Measurements from ENCODE around the gene TCEAL2.
"Not testable (repeated sequence)": the region's sequence is repeated elsewhere in the genome, so short reads cannot be mapped to it uniquely, and the experiment has no call there.

The TCEAL2 gene

DNA sequence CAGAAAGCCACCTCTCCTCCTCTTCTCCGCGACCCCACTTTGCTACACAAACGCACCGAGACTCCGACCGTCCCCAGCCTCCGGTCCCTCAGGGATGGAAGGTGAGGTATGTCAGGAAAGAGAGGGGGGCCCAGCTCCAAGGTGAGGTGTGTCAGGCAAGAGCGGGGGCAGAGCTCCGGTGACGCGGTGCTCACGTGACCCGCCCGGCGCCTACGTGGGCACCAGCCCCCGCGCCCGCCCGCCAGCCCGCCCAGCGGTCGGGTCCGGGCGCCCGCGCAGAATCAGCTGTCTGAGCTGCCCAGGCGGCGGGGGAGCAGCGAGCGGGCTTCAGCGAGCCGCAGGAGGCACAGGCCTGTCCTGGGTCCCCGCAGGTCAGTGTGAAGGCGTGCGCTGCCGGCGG is at the start of gene TCEAL2:
TSS of gene TCEAL2 (plus strand) at position 244 of the 400 bp plus-strand sequence. CDS start 1,152 bp downstream, outside the sequence.
- peak within 1 kb of the TSS; percentile 33 for H3K4me3 ChIP-seq (ENCODE audit: low read depth, low read length)
- in situ Hi-C loops (cut with HindIII; ENCODE audit: low sequenced_read_pairs); DNase-seq (ENCODE audit: low read depth): not testable (repeated sequence)

GRCh38 chrX:102077426-102077825 is 48.1 kb upstream of the TCEAL2 start:
- TF ChIP-seq, protein P1, sequence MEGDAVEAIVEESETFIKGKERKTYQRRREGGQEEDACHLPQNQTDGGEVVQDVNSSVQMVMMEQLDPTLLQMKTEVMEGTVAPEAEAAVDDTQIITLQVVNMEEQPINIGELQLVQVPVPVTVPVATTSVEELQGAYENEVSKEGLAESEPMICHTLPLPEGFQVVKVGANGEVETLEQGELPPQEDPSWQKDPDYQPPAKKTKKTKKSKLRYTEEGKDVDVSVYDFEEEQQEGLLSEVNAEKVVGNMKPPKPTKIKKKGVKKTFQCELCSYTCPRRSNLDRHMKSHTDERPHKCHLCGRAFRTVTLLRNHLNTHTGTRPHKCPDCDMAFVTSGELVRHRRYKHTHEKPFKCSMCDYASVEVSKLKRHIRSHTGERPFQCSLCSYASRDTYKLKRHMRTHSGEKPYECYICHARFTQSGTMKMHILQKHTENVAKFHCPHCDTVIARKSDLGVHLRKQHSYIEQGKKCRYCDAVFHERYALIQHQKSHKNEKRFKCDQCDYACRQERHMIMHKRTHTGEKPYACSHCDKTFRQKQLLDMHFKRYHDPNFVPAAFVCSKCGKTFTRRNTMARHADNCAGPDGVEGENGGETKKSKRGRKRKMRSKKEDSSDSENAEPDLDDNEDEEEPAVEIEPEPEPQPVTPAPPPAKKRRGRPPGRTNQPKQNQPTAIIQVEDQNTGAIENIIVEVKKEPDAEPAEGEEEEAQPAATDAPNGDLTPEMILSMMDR (IDR thresholded peaks at IDR 0.05; ENCODE audit: low read depth, low read length, missing control alignments), result no peak
- H3K4me3 ChIP-seq (ENCODE audit: low read depth, low read length), result no peak overlapping the region
- no peak for DNase-seq (ENCODE audit: low read depth)
- in situ Hi-C loops (cut with HindIII; ENCODE audit: low sequenced_read_pairs), result no loop called here

DNA sequence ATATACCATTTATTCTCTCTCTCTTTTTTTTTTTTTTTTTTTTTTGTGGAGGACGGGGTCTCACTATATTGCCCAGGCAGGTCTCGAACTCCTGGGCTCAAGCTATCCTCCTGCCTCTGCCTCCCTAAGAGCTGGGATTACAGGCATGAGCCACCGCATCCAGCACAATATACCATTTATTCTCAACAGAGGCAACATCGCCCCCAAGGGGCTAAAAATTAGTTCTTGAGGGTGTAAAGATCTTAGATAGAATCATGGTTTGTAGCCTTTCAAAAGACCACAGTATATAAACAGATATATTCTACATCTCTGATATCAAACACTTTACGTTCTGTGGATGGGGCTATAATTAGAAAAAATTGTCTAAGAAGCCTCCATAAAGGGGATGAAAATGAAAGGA is 39.8 kb upstream of the TCEAL2 start:
- no peak for DNase-seq (ENCODE audit: low read depth)
- no peak overlapping the region for H3K4me3 ChIP-seq (ENCODE audit: low read depth, low read length)
- TF ChIP-seq, protein P1 (IDR thresholded peaks at IDR 0.05; ENCODE audit: low read depth, low read length, missing control alignments), result no peak
- in situ Hi-C loops (cut with HindIII; ENCODE audit: low sequenced_read_pairs), result no loop called here

DNA sequence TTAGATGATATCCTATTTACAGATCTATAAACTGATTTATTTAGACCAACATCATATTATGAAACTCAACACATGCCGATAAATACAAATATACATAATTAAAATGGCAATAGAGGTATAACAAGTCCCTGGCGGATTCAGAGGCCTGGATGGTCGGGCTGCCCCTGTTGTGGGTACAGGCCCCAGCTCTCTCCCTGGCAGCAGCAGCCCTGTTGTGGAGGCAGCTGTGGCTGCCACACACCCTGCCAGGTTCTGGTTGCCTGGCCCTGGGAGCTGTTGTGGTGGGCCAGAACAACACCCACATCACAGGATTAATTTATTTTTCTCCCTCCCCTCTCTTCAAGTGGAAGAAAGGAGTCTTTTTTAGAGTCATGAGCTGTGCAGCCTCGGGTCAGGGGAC is 12.1 kb upstream of the TCEAL2 start:
- DNase-seq (ENCODE audit: low read depth), result no peak
- TF ChIP-seq, protein P1 (IDR thresholded peaks at IDR 0.05; ENCODE audit: low read depth, low read length, missing control alignments), result no peak
- in situ Hi-C loops (cut with HindIII; ENCODE audit: low sequenced_read_pairs), result no loop called here
- H3K4me3 ChIP-seq (ENCODE audit: low read depth, low read length), result no peak overlapping the region

DNA sequence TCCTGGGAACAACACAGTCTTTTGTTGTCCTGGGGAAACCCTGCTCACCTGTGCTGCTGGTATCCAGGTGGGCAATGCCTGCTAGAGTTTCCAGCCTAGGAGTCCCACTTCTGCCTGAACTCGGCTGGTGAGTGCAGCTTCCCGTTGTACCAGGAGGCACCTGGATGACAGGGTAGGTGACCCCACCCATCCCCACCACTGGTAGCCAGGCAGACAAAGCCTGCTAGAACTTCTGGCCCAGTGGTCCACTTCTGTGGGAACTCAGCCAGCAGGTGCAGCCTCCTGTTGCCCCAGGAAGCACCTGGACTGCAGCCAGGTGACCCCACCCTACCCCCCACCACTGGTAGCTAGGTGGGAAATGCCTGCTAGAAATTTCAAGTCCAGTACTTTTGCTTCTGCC is 9.7 kb upstream of the TCEAL2 start:
- TF ChIP-seq, protein P1 (IDR thresholded peaks at IDR 0.05; ENCODE audit: low read depth, low read length, missing control alignments), result no peak
- no peak overlapping the region for H3K4me3 ChIP-seq (ENCODE audit: low read depth, low read length)
- DNase-seq (ENCODE audit: low read depth), result no peak
- in situ Hi-C loops (cut with HindIII; ENCODE audit: low sequenced_read_pairs), result no loop called here

DNA sequence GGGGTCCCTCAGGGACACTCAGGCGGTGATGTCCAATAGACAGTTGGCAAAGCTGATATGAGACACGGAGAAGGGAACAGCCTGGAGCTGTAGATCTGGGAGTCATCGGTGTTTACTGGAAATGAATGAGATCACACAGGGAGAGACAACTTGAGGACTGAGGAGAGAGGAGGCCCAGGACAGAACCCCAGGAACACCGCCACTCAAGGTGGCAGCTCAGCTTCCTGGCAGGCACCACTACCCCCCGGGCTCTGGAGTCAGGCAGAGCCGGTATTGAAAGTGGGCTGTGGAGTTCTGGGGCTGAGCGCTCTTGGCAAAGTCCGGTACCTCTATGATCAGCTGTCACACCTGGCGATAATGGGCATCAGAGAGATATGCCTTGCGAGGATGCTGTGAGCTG is 465 bp upstream of the TCEAL2 start:
- in situ Hi-C loops (cut with HindIII; ENCODE audit: low sequenced_read_pairs); DNase-seq (ENCODE audit: low read depth): not testable (repeated sequence)
- peak overlapping the region; percentile 33 for H3K4me3 ChIP-seq (ENCODE audit: low read depth, low read length)

- in situ Hi-C loops (cut with HindIII; ENCODE audit: low sequenced_read_pairs); H3K4me3 ChIP-seq (ENCODE audit: low read depth, low read length); DNase-seq (ENCODE audit: low read depth): not testable (repeated sequence)
These were observed 770 bp downstream of the TCEAL2 start for GRCh38 chrX:102126080-102126818.

- H3K4me3 ChIP-seq (ENCODE audit: low read depth, low read length), result no peak overlapping the region
- TF ChIP-seq, protein P1 (IDR thresholded peaks at IDR 0.05; ENCODE audit: low read depth, low read length, missing control alignments), result no peak
- no peak for DNase-seq (ENCODE audit: low read depth)
- in situ Hi-C loops (cut with HindIII; ENCODE audit: low sequenced_read_pairs), result no loop called here
These were observed 1.4 kb downstream of the TCEAL2 start for GRCh38 chrX:102126863-102127262.

Measured in astrocyte of the cerebellum (primary cell).